Measurements from ENCODE around the gene MAN1A1. TPM values are rescaled to one million over a fixed set of nuclear protein-coding genes. Genes with fewer than 3 reads are reported as not detected.

Gene MAN1A1
- total and polyA plus RNA-seq, 4 donors, result 68.2 to 209 (median 148) TPM

- Histone ChIP-seq H3K27me3 (ENCODE audit: control insufficient read depth in 4 of 4, insufficient read depth in 4 of 4, low read length in 3 of 4) (no peaks in the 10 kb centered on the region), H3K4me3 (ENCODE audit: low read depth in 1 of 3, low read length in 3 of 3) (no peak overlapping the region), H3K9me3 (ENCODE audit: control insufficient read depth in 4 of 4, low read length in 3 of 4) (no peaks in the 10 kb centered on the region), H3K4me1 (ENCODE audit: control insufficient read depth in 4 of 4, insufficient read depth in 4 of 4, low read length in 3 of 4) (peaks cover 0 to 5% (median 0%) of the 10 kb centered on the region in 4 donors), H3K9ac (ENCODE audit: low read depth in 1 of 2, low read length in 2 of 2) (no peak overlapping the region), H3K36me3 (ENCODE audit: control insufficient read depth in 4 of 4, insufficient read depth in 3 of 4, low read depth in 1 of 4, low read length in 3 of 4) (no peaks in the 10 kb centered on the region), H3K27ac (ENCODE audit: low read depth in 1 of 2, low read length in 2 of 2) (no peak overlapping the region)
- TF ChIP-seq HNF4A (conservative IDR thresholded peaks at IDR 0.05) (no peak), SP1 (IDR thresholded peaks at IDR 0.05) (no peak), NR2F2 (IDR thresholded peaks at IDR 0.05) (no peak), FOXA2 (IDR thresholded peaks at IDR 0.05) (no peak), FOXA1 (IDR thresholded peaks at IDR 0.05) (no peak), HNF4G (IDR thresholded peaks at IDR 0.05) (no peak)
- DNase-seq (ENCODE audit: low spot score), result no peak
- 98% methylated on average over 3 of the region's 3 CpGs for WGBS
Measured at GRCh38 chr6:119133400-119133799, 216.2 kb downstream of the MAN1A1 start.

- TF ChIP-seq SP1 (IDR thresholded peaks at IDR 0.05), result no peak
- no peak for TF ChIP-seq REST (IDR thresholded peaks at IDR 0.05)
- TF ChIP-seq GABPA (IDR thresholded peaks at IDR 0.05 in 1 of 2, conservative IDR thresholded peaks at IDR 0.05 in 1 of 2), result no peak
- TF ChIP-seq FOXA1 (IDR thresholded peaks at IDR 0.05), result no peak
- no peak for TF ChIP-seq HNF4A (conservative IDR thresholded peaks at IDR 0.05)
- TF ChIP-seq RAD21 (IDR thresholded peaks at IDR 0.05), result no peak
- TF ChIP-seq MAX (IDR thresholded peaks at IDR 0.05), result no peak
- no peak for TF ChIP-seq YY1 (IDR thresholded peaks at IDR 0.05)
- TF ChIP-seq NR2F2 (IDR thresholded peaks at IDR 0.05), result no peak
- TF ChIP-seq JUND (IDR thresholded peaks at IDR 0.05), result no peak
- no peak for TF ChIP-seq EGR1 (IDR thresholded peaks at IDR 0.05; ENCODE audit: low read depth in 2 of 2)
- no peak for TF ChIP-seq TAF1 (conservative IDR thresholded peaks at IDR 0.05)
- no peak for TF ChIP-seq CTCF (IDR thresholded peaks at IDR 0.05; ENCODE audit: low read depth, low read length, missing input control)
- TF ChIP-seq RXRA (IDR thresholded peaks at IDR 0.05), result no peak
- TF ChIP-seq ZBTB33 (IDR thresholded peaks at IDR 0.05), result no peak
- TF ChIP-seq ATF3 (IDR thresholded peaks at IDR 0.05), result no peak
- no peak for TF ChIP-seq HNF4G (IDR thresholded peaks at IDR 0.05)
- Histone ChIP-seq H3K4me3 (ENCODE audit: low read depth in 1 of 3, low read length in 3 of 3) (no peak overlapping the region), H3K4me1 (ENCODE audit: control insufficient read depth in 4 of 4, insufficient read depth in 4 of 4, low read length in 3 of 4) (peaks cover 0 to 5% (median 0%) of the 10 kb centered on the region in 4 donors), H3K36me3 (ENCODE audit: control insufficient read depth in 4 of 4, insufficient read depth in 3 of 4, low read depth in 1 of 4, low read length in 3 of 4) (no peaks in the 10 kb centered on the region), H3K9ac (ENCODE audit: low read depth in 1 of 2, low read length in 2 of 2) (no peak overlapping the region), H3K27me3 (ENCODE audit: control insufficient read depth in 4 of 4, insufficient read depth in 4 of 4, low read length in 3 of 4) (no peaks in the 10 kb centered on the region), H3K27ac (ENCODE audit: low read depth in 1 of 2, low read length in 2 of 2) (no peak overlapping the region), H3K9me3 (ENCODE audit: control insufficient read depth in 4 of 4, low read length in 3 of 4) (no peaks in the 10 kb centered on the region)
- no peak for DNase-seq (ENCODE audit: low spot score)
- 82% methylated on average over 6 of the region's 6 CpGs for WGBS
Measured at GRCh38 chr6:119132261-119132981, 217.1 kb downstream of the MAN1A1 start.

All from liver (tissue), 9 donors.